Left ventricle myocardium superior (tissue), 1 donor: ENCODE measurements around the gene MRPL4. TPM values are rescaled to one million over a fixed set of nuclear protein-coding genes. Genes with fewer than 3 reads are reported as not detected.
"Not testable (repeated sequence)": the region's sequence is repeated elsewhere in the genome, so short reads cannot be mapped to it uniquely, and the experiment has no call there.

ENCODE experiments used
- ATAC-seq: fragments of 200-7000 bp; cut with Tn5 transposase; one replicate; pipeline ENCODE4 v1.9.1; 2020; ENCODE audit warnings: mild to moderate bottlenecking, moderate library complexity
- DNase-seq: peaks from one replicate; pipeline ENCODE4 v3.0.0-alpha.2; 2020
- intact Hi-C: fragments of 100-400 bp; cut with micrococcal nuclease; formaldehyde crosslinking; loops from one replicate; pipeline ENCODE4 v1.11.0; 2022
- total RNA-seq: library from RNA; stranded (reverse); fragmentation: NEBNext Ultra II Directional; extraction: Animal tissue kit (Norgen Biotek cat#: 25700); gene quantifications from one replicate; pipeline ENCODE4 v1.2.1, GENCODE V29; 2021
- donor health status: DM: no; HTN: yes; CAD: no; lungs with severe emphysema.

MRPL4 gene
- total RNA-seq, 1 donor from 2014 or later = 71.2 TPM

DNA sequence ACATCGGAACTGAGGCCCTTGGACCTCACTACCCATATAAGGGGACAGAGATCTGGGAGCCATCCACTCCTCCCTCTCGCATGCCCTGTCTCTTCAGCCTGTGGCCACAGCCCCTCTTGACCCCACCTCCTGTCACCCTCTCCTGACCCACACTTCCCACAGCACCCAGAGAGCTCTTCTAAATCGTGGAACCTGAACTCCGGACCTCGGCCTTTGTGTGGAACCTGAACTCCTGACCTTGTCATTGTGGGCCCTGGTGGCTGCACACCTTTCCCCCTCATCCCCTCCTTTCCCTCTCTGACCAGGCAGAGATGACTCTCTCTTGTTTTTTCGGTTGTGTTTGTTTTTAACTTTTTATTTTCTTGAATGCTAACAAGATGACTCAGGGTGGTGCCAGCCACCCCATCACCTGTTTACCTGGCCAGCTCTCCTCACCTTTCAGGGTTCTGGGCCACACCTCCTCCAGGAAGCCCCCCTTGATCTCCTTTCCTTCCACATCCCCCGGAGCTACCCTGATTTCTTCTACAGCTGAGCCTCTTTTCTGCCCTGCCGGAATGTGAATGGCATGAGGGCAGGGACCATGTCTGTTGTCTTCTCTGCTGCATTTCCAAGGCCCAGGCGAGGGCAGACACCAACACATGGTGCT, 5.1 kb downstream of the MRPL4 start:
- DNase-seq (no peak), ATAC-seq (no peak)
- intact Hi-C loops = no loop called here

GRCh38 chr19:10258080-10258710, 6.2 kb downstream of the MRPL4 start:
- intact Hi-C loops = no loop called here
- no peak for DNase-seq
- ATAC-seq = peak; percentile 4

- ATAC-seq = peak; percentile 65
- intact Hi-C loops = no loop called here
- peak; percentile 85 for DNase-seq
These were observed 7.3 kb downstream of the MRPL4 start for GRCh38 chr19:10259162-10259905.

GRCh38 chr19:10260141-10260584, 8.1 kb downstream of the MRPL4 start:
- ATAC-seq = no peak
- DNase-seq = no peak
- intact Hi-C loops = no loop called here

DNA sequence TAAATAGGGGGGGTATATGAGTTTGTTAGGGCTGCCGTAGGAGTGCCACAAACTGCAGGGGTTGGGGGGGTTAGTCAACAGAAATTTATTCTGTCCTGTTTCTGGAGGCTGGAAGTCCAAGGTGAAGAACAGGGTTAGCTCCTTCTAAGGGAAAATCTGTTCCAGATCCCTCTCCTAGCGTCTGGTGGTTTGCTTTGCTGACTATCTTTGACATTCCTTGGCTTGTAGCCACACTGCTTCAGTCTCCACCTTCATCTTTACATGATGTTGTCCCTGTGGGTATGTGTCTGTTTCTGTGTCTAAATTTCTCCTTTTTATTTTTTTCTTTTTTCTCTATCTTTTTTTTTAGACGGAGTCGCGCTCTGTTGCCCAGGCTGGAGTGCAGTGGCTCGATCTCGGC, 10.8 kb downstream of the MRPL4 start:
- intact Hi-C loops = no loop called here
- ATAC-seq (no peak), DNase-seq (no peak)

GRCh38 chr19:10266706-10267105, 14.7 kb downstream of the MRPL4 start:
- intact Hi-C loops = loop anchor here (5.0 kb wide), 1 partner anchor 121 kb away; no protein-coding TSS in a partner anchor
- DNase-seq (no peak), ATAC-seq (no peak)

DNA sequence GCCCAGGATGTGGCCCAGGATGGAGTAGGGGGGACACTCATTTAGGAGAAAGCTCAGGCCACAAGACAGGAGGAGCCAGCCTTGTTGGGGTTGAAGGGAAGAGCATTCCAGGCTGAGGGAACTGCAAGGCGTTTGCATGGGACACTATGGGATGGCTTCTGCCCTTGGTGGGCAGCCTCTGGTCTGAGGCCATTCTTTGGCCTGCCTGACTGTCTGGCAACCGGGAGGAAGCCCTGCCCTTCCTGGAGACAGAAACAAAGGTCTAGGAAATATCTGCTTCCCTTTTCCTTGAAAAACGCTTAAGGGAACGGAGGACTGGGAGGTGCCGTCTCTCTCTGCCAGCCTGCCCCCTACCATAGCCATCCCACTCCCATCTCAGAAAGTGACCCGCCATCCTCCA, 16.1 kb downstream of the MRPL4 start:
- DNase-seq (peak; percentile 48), ATAC-seq (peak; percentile 18)
- intact Hi-C loops = loop anchor here (5.0 kb wide), 1 partner anchor 119 kb away; no protein-coding TSS in a partner anchor

DNA sequence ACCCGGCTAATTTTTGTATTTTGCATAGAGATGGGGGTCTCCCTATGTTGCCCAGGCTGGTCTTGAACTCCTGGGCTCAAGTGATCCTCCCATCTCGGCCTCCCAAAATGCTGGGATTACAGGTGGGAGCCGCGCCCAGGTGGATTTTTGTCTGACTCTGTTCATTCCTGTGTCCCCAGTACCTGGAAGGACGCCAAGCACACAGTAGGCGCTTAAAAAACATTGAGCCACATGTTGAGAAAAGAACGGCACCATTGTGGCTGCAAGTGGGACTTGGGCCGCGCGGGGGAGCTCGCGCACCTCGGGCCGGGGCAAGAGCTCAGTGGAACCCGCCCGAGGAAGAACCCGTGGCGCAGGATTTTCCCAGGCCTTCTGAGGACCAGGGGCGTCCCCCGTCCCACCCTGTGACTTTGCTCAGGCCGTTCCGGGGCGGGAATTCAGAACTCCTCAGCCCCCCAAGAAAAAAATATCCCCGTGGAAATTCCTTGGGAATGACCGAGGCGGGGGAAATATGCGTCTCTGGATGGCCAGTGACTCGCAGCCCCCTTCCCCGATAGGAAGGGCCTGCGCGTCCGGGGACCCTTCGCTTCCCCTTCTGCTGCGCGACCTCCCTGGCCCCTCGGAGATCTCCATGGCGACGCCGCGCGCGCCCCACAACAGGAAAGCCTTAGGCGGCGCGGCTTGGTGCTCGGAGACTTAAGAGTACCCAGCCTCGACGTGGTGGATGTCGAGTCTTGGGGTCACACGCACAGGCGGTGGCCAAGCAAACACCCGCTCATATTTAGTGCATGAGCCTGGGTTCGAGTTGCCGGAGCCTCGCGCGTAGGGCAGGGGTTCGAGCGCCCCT, 17.5 kb downstream of the MRPL4 start:
- DNase-seq (peak; percentile 93), ATAC-seq (peak; percentile 85)
- intact Hi-C loops = loop anchor here (5.0 kb wide), 1 partner anchor 118 kb away; no protein-coding TSS in a partner anchor

DNA sequence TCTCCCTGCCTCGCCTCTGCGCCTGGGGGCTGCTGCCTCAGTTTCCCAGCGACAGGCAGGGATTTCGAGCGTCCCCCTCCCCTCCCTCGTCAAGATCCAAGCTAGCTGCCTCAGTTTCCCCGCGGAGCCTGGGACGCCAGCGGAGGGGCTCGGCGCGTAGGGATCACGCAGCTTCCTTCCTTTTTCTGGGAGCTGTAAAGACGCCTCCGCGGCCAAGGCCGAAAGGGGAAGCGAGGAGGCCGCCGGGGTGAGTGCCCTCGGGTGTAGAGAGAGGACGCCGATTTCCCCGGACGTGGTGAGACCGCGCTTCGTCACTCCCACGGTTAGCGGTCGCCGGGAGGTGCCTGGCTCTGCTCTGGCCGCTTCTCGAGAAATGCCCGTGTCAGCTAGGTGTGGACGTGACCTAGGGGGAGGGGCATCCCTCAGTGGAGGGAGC, 18.2 kb downstream of the MRPL4 start:
- ATAC-seq = peak; percentile 64
- intact Hi-C loops = no loop called here
- DNase-seq = peak; percentile 80

GRCh38 chr19:10270616-10271394, 18.8 kb downstream of the MRPL4 start, which contains the start of gene ICAM1:
Gene ICAM1 (plus strand): TSS chr19:10271120. CDS start chr19:10271160, 40 bp downstream.
- intact Hi-C loops = no loop called here
- ATAC-seq = peak; percentile 76
- peak; percentile 87 for DNase-seq

DNA sequence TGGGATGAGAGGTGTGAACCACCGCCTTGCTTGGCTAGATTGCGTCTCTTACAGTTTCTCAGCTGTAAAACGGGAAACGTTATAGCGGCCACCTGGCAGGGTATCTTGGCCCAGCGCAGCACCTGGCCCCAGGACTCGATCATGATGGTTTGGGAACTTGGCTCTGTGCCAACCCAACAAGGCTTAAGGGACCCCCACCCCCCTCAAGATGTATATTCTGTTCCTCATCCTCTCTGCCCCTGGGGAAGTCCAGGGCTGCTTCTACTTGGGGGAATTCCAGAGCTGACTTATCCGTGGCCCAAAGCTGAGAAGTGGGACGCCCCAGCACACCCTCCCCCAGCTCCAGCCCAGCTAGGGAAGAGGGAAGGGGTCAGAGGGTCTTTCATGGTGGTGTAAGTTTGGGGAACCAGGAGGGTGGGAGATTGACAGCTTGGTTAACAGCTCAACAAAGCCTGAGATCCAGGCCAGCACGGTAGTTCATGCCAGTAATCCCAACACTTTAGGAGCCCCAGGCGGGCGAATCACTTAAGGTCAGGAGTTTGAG, 19.6 kb downstream of the MRPL4 start:
- DNase-seq = no peak
- ATAC-seq = no peak
- intact Hi-C loops = no loop called here

DNA sequence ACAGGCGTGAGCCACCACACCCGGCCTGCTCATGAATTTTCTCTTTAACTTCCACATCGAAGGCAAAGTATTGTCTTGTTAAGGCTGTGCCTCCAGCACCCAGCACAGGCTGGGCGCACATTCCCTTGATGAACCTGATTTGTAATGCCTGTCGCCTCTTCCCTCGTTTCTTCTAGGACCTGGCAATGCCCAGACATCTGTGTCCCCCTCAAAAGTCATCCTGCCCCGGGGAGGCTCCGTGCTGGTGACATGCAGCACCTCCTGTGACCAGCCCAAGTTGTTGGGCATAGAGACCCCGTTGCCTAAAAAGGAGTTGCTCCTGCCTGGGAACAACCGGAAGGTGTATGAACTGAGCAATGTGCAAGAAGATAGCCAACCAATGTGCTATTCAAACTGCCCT, 22.6 kb downstream of the MRPL4 start:
- intact Hi-C loops = no loop called here
- no peak for ATAC-seq

GRCh38 chr19:10277795-10278589, 26.0 kb downstream of the MRPL4 start:
- intact Hi-C loops = no loop called here
- ATAC-seq (no peak), DNase-seq (no peak)

More for the DNA sequence above, 22.6 kb downstream of the MRPL4 start:
- no peak for DNase-seq

GRCh38 chr19:10278935-10279334, 26.9 kb downstream of the MRPL4 start:
- DNase-seq (no peak), ATAC-seq (no peak)
- intact Hi-C loops = no loop called here

- DNase-seq (no peak), ATAC-seq (no peak)
- intact Hi-C loops = loop anchor here (10.0 kb wide), 1 partner anchor 55 kb away; the partner anchor contains the start of genes ICAM3 and RAVER1
These were observed 27.9 kb downstream of the MRPL4 start for GRCh38 chr19:10279737-10280442.

DNA sequence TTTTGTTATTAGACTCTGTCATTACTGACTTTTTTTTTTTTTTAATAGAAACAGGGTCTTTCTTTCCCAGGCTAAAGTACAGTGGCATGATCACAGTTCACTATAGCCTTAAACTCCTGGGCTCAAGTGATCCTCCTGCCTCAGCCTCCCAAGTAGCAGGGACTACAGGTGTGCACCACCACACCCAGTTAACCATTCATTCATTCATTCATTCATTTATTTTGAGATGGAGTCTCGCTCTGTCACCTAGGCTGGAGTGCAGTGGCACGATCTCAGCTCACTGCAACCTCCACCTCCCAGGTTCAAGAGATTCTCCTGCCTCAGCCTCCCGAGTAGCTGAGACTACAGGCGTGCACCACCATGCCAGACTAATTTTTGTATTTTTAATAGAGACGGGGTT, 30.0 kb downstream of the MRPL4 start:
- not testable (repeated sequence) for DNase-seq, ATAC-seq

More for the DNA sequence above, 30.0 kb downstream of the MRPL4 start:
- intact Hi-C loops = loop anchor here (10.0 kb wide), 1 partner anchor 53 kb away; the partner anchor contains the start of genes ICAM3 and RAVER1
